Adipose tissue (tissue), 3 donors: Measurements from ENCODE around the gene KRTAP12-2. TPM values are rescaled to one million over a fixed set of nuclear protein-coding genes. Genes with fewer than 3 reads are reported as not detected.
"Not testable (repeated sequence)": the region's sequence is repeated elsewhere in the genome, so short reads cannot be mapped to it uniquely, and the experiment has no call there.

Experiments used
- H3K27ac ChIP-seq: one replicate; pipeline ENCODE4 v1.5.1; 2013; ENCODE audit warnings: low read depth, low read length
- WGBS, 3 donors: extraction: QIAGEN DNeasy Blood & Tissue Kit; methylation state at CpG; one replicate each; pipeline ENCODE4 v1.1.7; 2013; 5-methylcytosine and 5-hydroxymethylcytosine counted together
- polyA plus RNA-seq, 3 donors: library from polyadenylated mRNA; stranded (reverse); fragments of 200-250 nt; gene quantifications; one replicate each; pipeline ENCODE4 v1.2.3, GENCODE V29; 2013
- donor health status: healthy with polysubstance abuse.
- donor health status: Bipolar disorder and iron deficiency.
- donor health status: healthy.

KRTAP12-2 gene
- polyA plus RNA-seq, 3 donors = 0.79 TPM; not detected in 2

- 81 to 90% (median 84%) methylated on average over 3 of the region's 3 CpGs for WGBS, 3 donors
- H3K27ac ChIP-seq = not testable (repeated sequence)
Observed at GRCh38 chr21:44689740-44690139, 23.0 kb upstream of the KRTAP12-2 start.

GRCh38 chr21:44687671-44688070 lies 20.9 kb upstream of the KRTAP12-2 start:
- H3K27ac ChIP-seq = no peak overlapping the region
- WGBS, 3 donors = 31 to 54% (median 53%) methylated on average over 11 of the region's 11 CpGs

GRCh38 chr21:44686843-44687561 lies 20.3 kb upstream of the KRTAP12-2 start:
- WGBS, 3 donors = 48 to 63% (median 61%) methylated on average over 25 of the region's 25 CpGs
- H3K27ac ChIP-seq = no peak overlapping the region

GRCh38 chr21:44686000-44686781 lies 19.5 kb upstream of the KRTAP12-2 start:
- no peak overlapping the region for H3K27ac ChIP-seq
- WGBS, 3 donors = 21 to 31% (median 31%) methylated on average over 12 to 14 of the region's 14 CpGs

- WGBS, 3 donors = 74 to 83% (median 80%) methylated on average over 5 to 6 of the region's 6 CpGs
- H3K27ac ChIP-seq = not testable (repeated sequence)
Observed at GRCh38 chr21:44685050-44685449, 18.3 kb upstream of the KRTAP12-2 start.

- no peak overlapping the region for H3K27ac ChIP-seq
- 66 to 84% (median 70%) methylated on average over 6 of the region's 6 CpGs for WGBS, 3 donors
Observed at GRCh38 chr21:44684483-44684882, 17.8 kb upstream of the KRTAP12-2 start.

GRCh38 chr21:44684077-44684476 lies 17.4 kb upstream of the KRTAP12-2 start:
- 65 to 81% (median 72%) methylated on average over 7 of the region's 7 CpGs for WGBS, 3 donors
- no peak overlapping the region for H3K27ac ChIP-seq

- no peak overlapping the region for H3K27ac ChIP-seq
- WGBS, 3 donors = 69 to 79% (median 78%) methylated on average over 15 of the region's 15 CpGs
Observed at GRCh38 chr21:44682580-44683151, 15.9 kb upstream of the KRTAP12-2 start.

- H3K27ac ChIP-seq = no peak within 1 kb of the TSS
- 67 to 79% (median 74%) methylated on average over 23 of the region's 23 CpGs for WGBS, 3 donors
Observed at GRCh38 chr21:44681861-44682579, 15.3 kb upstream of the KRTAP12-2 start, which contains the start of gene KRTAP12-1. TSS of gene KRTAP12-1 (minus strand) at chr21:44682163. CDS start at chr21:44682123, 40 bp downstream.

GRCh38 chr21:44681152-44681551 lies 14.4 kb upstream of the KRTAP12-2 start:
- 69 to 85% (median 77%) methylated on average over 11 of the region's 11 CpGs for WGBS, 3 donors
- no peak overlapping the region for H3K27ac ChIP-seq

GRCh38 chr21:44677881-44678280 lies 11.2 kb upstream of the KRTAP12-2 start:
- H3K27ac ChIP-seq = no peak overlapping the region

GRCh38 chr21:44671911-44672310 lies 5.2 kb upstream of the KRTAP12-2 start:
- 94 to 100% (median 97%) methylated on average over 1 of the region's 1 CpG for WGBS, 3 donors
- H3K27ac ChIP-seq = no peak overlapping the region

More at GRCh38 chr21:44677881-44678280, 11.2 kb upstream of the KRTAP12-2 start:
- WGBS, 3 donors = 90 to 91% (median 91%) methylated on average over 13 of the region's 13 CpGs

- WGBS, 3 donors = 55 to 85% (median 70%) methylated on average over 3 of the region's 3 CpGs
- no peak overlapping the region for H3K27ac ChIP-seq
Observed at GRCh38 chr21:44670642-44671432, 4.1 kb upstream of the KRTAP12-2 start.

GRCh38 chr21:44667612-44668011 lies 885 bp upstream of the KRTAP12-2 start:
- no peak overlapping the region for H3K27ac ChIP-seq
- 59 to 84% (median 70%) methylated on average over 1 of the region's 1 CpG for WGBS, 3 donors

GRCh38 chr21:44664691-44665090 lies 2.0 kb downstream of the KRTAP12-2 start:
- WGBS, 3 donors = 76 to 86% (median 85%) methylated on average over 5 of the region's 5 CpGs
- no peak overlapping the region for H3K27ac ChIP-seq

GRCh38 chr21:44661567-44661966 lies 5.2 kb downstream of the KRTAP12-2 start:
- H3K27ac ChIP-seq = not testable (repeated sequence)
- 32 to 65% (median 44%) methylated on average over 7 of the region's 7 CpGs for WGBS, 3 donors

- no peak overlapping the region for H3K27ac ChIP-seq
- WGBS, 3 donors = 44 to 57% (median 49%) methylated on average over 11 of the region's 11 CpGs
Observed at GRCh38 chr21:44658913-44659595, 7.7 kb downstream of the KRTAP12-2 start.
